Esophagus squamous epithelium (tissue), 5 donors: ENCODE measurements around the gene KCNJ18. TPM values are rescaled to one million over a fixed set of nuclear protein-coding genes. Genes with fewer than 3 reads are reported as not detected.
"Not testable (repeated sequence)": the region's sequence is repeated elsewhere in the genome, so short reads cannot be mapped to it uniquely, and the experiment has no call there.

Experiments
- DNase-seq: peaks from one replicate; lab custom pipeline; 2025; lab: John Stamatoyannopoulos, UW
- H3K27ac ChIP-seq, 4 donors: fragments of 200-600 bp; sonication (generic); one replicate each; pipeline ENCODE4 v1.5.1; 2016 to 2019; ENCODE audit warnings: mild to moderate bottlenecking in 1 of 4
- H3K27me3 ChIP-seq, 4 donors: fragments of 200-600 bp; sonication (generic); 1 replicate in 3 of 4; 2 replicates in 1 of 4; pipeline versions ENCODE4 v1.5.1 to v1.6.0; 2017 to 2021; ENCODE audit warnings: antibody characterized with exemption in 1 of 4
- H3K36me3 ChIP-seq, 3 donors: fragments of 200-600 bp; sonication (generic); one replicate each; pipeline ENCODE4 v1.5.1; 2016 to 2019
- H3K4me1 ChIP-seq, 3 donors: fragments of 200-600 bp; sonication (generic); one replicate each; pipeline ENCODE4 v1.5.1; 2017 to 2019
- H3K4me3 ChIP-seq, 4 donors: fragments of 200-600 bp; sonication (generic); 1 replicate in 3 of 4; 2 replicates in 1 of 4; pipeline ENCODE4 v1.5.1; 2016 to 2019; ENCODE audit warnings: mild to moderate bottlenecking in 2 of 4, moderate library complexity in 1 of 4
- H3K9me3 ChIP-seq, 3 donors: fragments of 200-600 bp; sonication (generic); one replicate each; pipeline ENCODE4 v1.5.1; 2016 to 2019
- POLR2A ChIP-seq, 4 donors: fragments of 450-650 bp; IDR thresholded peaks; one replicate each; pipeline ENCODE4 v1.6.1; 2017; ENCODE audit warnings: antibody characterized with exemption in 4 of 4, mild to moderate bottlenecking in 4 of 4, moderate library complexity in 3 of 4
- WGBS, 2 donors: methylation state at CpG; one replicate each; pipeline ENCODE4 v1.1.5; 2018; 5-methylcytosine and 5-hydroxymethylcytosine counted together
- intact Hi-C: fragments of 100-400 bp; cut with DNase I; formaldehyde crosslinking; loops from one replicate; pipeline ENCODE4 v1.15.0; 2022
- total RNA-seq, 4 donors: library from RNA; depleted of rRNA; stranded (reverse); fragments of >200 nt; gene quantifications; one replicate each; pipeline ENCODE4 v1.1.0, GENCODE V29; 2016
- TF ChIP-seq, protein P1 (sequence below), 6 experiments: fragments of 450-650 bp in 4 of 6; fragments of 200-600 bp in 2 of 6; sonication (generic) in 2 of 6; IDR thresholded peaks; one replicate each; pipeline ENCODE4 v1.5.1; 2016 to 2019; ENCODE audit warnings: antibody characterized with exemption in 6 of 6, mild to moderate bottlenecking in 4 of 6, moderate library complexity in 4 of 6
- donor health status: DM: yes; HTN: yes; CAD: no.

Gene KCNJ18
- total RNA-seq, 4 donors from 2014 or later = 0.49 TPM; not detected in 3

- Histone ChIP-seq H3K9me3 (peaks cover 0 to 15% (median 0%) of the 10 kb centered on the region in 3 donors), H3K27me3 (peaks cover 0 to 50% (median 0%) of the 10 kb centered on the region in 4 donors), H3K27ac (no peak overlapping the region), H3K4me1 (no peaks in the 10 kb centered on the region), H3K4me3 (no peak overlapping the region), H3K36me3 (no peaks in the 10 kb centered on the region)
- intact Hi-C loops = no loop called here
- DNase-seq = no peak
- WGBS, 2 donors = 79 to 80% methylated on average over 17 of the region's 17 CpGs
- TF ChIP-seq, protein P1, sequence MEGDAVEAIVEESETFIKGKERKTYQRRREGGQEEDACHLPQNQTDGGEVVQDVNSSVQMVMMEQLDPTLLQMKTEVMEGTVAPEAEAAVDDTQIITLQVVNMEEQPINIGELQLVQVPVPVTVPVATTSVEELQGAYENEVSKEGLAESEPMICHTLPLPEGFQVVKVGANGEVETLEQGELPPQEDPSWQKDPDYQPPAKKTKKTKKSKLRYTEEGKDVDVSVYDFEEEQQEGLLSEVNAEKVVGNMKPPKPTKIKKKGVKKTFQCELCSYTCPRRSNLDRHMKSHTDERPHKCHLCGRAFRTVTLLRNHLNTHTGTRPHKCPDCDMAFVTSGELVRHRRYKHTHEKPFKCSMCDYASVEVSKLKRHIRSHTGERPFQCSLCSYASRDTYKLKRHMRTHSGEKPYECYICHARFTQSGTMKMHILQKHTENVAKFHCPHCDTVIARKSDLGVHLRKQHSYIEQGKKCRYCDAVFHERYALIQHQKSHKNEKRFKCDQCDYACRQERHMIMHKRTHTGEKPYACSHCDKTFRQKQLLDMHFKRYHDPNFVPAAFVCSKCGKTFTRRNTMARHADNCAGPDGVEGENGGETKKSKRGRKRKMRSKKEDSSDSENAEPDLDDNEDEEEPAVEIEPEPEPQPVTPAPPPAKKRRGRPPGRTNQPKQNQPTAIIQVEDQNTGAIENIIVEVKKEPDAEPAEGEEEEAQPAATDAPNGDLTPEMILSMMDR (IDR thresholded peaks at IDR 0.05) = no peak
- TF ChIP-seq POLR2A (IDR thresholded peaks at IDR 0.05) = no peak
Observed at GRCh38 chr17:21677911-21678310, 14.4 kb upstream of the KCNJ18 start.

DNA sequence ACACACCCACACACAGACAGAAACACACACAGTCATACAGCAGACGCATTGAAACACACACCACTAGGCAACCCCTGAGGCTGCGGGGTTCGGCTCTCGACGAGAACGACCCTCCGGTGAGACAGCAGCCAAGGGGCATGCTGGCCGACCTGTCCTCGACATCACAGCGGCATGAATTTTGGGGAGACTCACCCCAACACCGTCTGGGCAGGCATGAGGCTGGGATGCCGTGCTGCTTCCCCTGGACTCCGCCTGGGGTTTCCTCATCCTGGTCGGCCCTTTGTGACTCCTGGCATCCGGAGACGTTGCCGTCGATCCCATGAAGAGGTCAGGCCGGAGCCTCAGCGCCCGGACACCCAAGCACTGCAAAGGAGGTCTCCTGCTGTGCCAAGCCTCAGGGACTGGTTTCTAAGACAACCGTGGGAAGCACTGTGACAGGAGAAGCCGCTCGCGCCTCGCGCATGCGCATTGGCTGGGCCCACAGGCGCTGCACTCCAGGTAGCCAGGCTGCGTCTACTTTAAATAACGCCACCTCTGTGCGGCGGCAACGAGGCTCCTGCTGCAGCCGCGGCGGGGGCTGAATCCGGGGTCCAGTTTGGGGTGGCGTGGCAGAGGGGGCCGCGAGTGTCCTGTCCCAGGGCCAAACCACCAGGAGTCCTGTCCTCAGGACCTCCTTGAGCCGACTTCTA lies 13.8 kb upstream of the KCNJ18 start:
- Histone ChIP-seq H3K36me3 (no peaks in the 10 kb centered on the region), H3K4me1 (no peaks in the 10 kb centered on the region), H3K4me3 (no peak overlapping the region), H3K9me3 (peaks cover 0 to 14% (median 0%) of the 10 kb centered on the region in 3 donors), H3K27me3 (peaks cover 0 to 50% (median 0%) of the 10 kb centered on the region in 4 donors), H3K27ac (no peak overlapping the region)
- 73 to 82% methylated on average over 11 to 15 of the region's 42 CpGs for WGBS, 2 donors
- intact Hi-C loops = no loop called here
- TF ChIP-seq POLR2A (IDR thresholded peaks at IDR 0.05) = no peak
- TF ChIP-seq, protein P1 (IDR thresholded peaks at IDR 0.05) = no peak
- no peak for DNase-seq

DNA sequence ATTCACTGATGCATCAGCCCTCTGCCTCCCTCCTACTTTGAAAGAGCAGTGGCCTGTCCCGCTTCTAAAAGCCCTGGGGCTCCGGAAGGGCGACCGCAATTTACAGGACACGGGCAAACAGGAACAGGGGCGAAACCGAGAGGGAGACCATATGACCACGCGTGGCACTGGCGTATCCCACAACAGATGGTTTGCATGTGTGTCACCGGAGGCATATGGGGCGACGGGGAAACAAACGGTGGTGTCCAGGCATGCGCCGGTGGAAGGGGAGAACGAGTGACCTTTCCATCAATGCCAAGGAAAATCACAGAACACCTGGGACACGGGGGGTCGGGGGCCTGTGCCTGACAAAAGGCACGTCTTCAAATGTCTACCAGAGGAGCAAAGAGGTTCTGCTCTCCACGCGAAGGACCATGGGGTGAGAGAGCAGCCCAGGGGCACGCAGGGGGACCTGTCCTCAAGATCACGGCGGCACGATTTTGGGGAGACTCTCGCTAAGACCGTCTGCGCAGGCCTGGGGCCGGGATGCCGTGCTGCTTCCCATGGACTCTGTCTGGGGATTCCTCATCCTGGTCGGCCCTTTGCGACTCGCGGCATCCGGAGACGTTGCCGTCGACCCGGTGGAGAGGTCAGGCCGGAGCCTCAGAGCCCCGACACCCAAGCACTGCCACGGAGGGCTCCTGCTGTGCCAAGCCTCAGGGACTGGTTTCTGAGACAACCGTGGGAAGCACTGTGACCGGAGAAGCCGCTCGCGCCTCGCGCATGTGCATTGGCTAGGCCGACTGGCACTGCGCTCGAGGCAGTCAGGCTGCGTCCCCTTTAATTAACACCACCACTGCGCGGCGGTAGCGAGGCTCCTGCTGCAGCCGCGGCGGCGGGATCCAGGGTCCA lies 12.8 kb upstream of the KCNJ18 start:
- Histone ChIP-seq H3K9me3 (peaks cover 0 to 4% (median 0%) of the 10 kb centered on the region in 3 donors), H3K4me3 (no peak overlapping the region), H3K27me3 (peaks cover 0 to 45% (median 0%) of the 10 kb centered on the region in 4 donors), H3K4me1 (no peaks in the 10 kb centered on the region), H3K36me3 (no peaks in the 10 kb centered on the region), H3K27ac (no peak overlapping the region)
- intact Hi-C loops = no loop called here
- 77 to 87% methylated on average over 22 to 25 of the region's 62 CpGs for WGBS, 2 donors
- TF ChIP-seq, protein P1 (IDR thresholded peaks at IDR 0.05) = no peak
- no peak for TF ChIP-seq POLR2A (IDR thresholded peaks at IDR 0.05)
- DNase-seq = no peak

- no peak overlapping the region for H3K27ac ChIP-seq
- H3K36me3 ChIP-seq = no peaks in the 10 kb centered on the region
- 86 to 89% methylated on average over 7 to 12 of the region's 19 CpGs for WGBS, 2 donors
- H3K9me3 ChIP-seq = no peaks in the 10 kb centered on the region
- DNase-seq = no peak
- intact Hi-C loops = no loop called here
- no peaks in the 10 kb centered on the region for H3K4me1 ChIP-seq
- H3K4me3 ChIP-seq = no peak overlapping the region
- TF ChIP-seq, protein P1 (IDR thresholded peaks at IDR 0.05) = no peak
- no peak for TF ChIP-seq POLR2A (IDR thresholded peaks at IDR 0.05)
- peaks cover 0 to 41% (median 0%) of the 10 kb centered on the region in 4 donors for H3K27me3 ChIP-seq
Observed at GRCh38 chr17:21680366-21680765, 12.0 kb upstream of the KCNJ18 start.

DNA sequence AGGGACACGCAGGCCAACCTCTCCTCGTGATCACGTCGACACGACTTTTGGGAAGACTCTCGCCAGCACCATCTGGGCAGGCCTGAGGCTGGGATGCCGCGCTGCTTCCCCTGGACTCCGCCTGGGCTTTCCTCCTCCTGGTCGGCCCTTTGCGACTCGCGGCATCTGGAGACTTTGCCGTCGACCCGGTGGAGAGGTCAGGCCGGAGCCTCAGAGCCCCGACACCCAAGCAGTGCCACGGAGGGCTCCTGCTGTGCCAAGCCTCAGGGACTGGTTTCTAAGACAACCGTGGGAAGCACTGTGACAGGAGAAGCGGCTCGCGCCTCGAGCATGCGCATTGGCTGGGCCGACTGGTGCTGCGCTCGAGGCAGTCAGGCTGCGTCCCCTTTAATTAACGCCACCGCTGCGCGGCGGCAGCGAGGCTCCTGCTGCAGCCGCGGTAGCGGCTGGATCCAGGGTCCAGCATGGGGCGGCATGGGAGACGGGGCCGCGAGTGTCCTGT lies 11.4 kb upstream of the KCNJ18 start:
- H3K36me3 ChIP-seq, intact Hi-C loops, H3K27ac ChIP-seq, H3K4me1 ChIP-seq, H3K4me3 ChIP-seq, DNase-seq, H3K9me3 ChIP-seq: not testable (repeated sequence)
- peaks cover 0 to 41% (median 0%) of the 10 kb centered on the region in 4 donors for H3K27me3 ChIP-seq
- 69 to 89% methylated on average over 11 to 30 of the region's 42 CpGs for WGBS, 2 donors

- H3K9me3 ChIP-seq, DNase-seq, H3K27ac ChIP-seq, intact Hi-C loops, H3K36me3 ChIP-seq, H3K4me3 ChIP-seq, H3K4me1 ChIP-seq: not testable (repeated sequence)
- WGBS, 2 donors = 74 to 85% methylated on average over 9 to 12 of the region's 20 CpGs
- peaks cover 0 to 37% (median 0%) of the 10 kb centered on the region in 4 donors for H3K27me3 ChIP-seq
Observed at GRCh38 chr17:21681576-21681975, 10.7 kb upstream of the KCNJ18 start.

DNA sequence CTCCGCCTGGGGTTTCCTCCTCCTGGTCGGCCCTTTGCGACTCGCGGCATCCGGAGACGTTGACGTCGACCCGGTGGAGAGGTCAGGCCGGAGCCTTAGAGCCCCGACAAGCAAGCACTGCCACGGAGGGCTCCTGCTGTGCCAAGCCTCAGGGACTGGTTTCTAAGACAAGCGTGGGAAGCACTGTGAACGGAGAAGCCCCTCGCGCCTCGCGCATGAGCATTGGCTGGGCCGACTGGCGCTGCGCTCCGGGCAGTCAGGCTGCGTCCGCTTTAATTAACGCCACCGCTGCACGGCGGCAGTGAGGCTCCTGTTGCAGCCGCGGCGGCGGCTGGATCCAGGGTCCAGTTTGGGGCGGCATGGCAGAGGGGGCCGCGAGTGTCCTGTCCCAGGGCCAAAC lies 10.2 kb upstream of the KCNJ18 start:
- H3K27me3 ChIP-seq = peaks cover 0 to 32% (median 0%) of the 10 kb centered on the region in 4 donors
- H3K9me3 ChIP-seq, intact Hi-C loops, H3K4me3 ChIP-seq, H3K36me3 ChIP-seq, DNase-seq, H3K27ac ChIP-seq, H3K4me1 ChIP-seq: not testable (repeated sequence)
- WGBS, 2 donors = 92 to 97% methylated on average over 12 to 15 of the region's 36 CpGs

DNA sequence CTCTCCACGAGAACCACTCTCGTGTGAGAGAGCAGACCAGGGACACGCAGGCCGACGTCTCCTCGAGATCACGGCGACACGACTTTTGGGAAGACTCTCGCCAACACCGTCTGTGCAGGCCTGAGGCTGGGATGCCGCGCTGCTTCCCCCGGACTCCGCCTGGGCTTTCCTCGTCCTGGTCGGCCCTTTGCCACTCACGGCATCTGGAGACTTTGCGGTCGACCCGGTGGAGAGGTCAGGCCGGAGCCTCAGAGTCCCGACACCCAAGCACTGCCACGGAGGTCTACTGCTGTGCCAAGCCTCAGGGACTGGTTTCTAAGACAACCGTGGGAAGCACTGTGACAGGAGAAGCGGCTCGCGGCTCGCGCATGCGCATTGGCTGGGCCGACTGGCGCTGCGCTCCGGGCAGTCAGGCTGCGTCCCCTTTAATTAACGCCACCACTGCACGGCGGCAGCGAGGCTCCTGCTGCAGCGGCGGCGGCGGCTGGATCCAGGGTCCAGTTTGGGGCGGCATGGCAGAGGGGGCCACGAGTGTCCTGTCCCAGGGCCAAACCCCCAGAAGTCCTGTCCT lies 9.1 kb upstream of the KCNJ18 start:
- H3K4me3 ChIP-seq, H3K36me3 ChIP-seq, intact Hi-C loops, H3K9me3 ChIP-seq, H3K27ac ChIP-seq, DNase-seq, H3K4me1 ChIP-seq: not testable (repeated sequence)
- no CpG with 5 or more reads among the region's 46 CpGs for WGBS, 2 donors
- H3K27me3 ChIP-seq = peaks cover 0 to 22% (median 0%) of the 10 kb centered on the region in 4 donors
